ENCODE results near the gene ARPC5L.
"Not testable (repeated sequence)": the region's sequence is repeated elsewhere in the genome, so short reads cannot be mapped to it uniquely, and the experiment has no call there.

ARPC5L gene

DNA sequence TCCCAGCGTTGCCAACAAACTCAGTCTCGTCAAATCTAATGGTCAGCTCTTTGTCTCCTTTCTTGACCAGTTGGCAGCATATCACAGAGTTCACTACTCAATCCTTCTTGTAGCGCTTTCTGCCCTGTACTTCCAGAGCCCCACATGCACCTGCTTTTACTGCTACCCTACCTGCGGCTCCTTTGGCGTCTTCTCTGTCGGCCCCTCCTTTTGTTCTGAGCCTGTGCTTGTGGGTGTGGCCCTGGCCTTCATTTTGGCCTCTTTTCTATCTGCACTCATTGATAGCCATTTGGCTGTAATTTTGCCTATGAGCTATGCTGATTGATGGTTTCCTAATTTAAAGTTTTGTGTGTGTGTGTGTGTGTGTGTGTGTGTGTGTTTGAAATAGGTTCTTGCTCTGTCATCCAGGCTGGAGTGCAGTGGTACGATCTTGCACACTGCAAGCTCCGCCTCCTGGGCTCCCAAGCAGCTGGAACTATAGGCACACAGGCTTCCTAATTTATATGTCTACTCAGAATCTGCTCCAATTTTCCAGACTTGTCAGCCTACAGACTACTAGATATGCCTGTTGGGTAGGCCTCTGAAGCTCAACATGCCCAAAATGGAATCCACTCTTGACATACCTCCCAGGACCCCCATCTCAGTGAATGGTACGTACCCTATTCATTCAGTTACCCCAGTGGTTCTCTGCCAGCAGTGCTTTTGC, 32.3 kb downstream of the ARPC5L start:
- no peak for DNase-seq (ENCODE audit: low spot score)

- peak; percentile 68 for DNase-seq (ENCODE audit: low spot score)
These were observed 32.8 kb downstream of the ARPC5L start for GRCh38 chr9:124894741-124895170.

- no peak for DNase-seq (ENCODE audit: low spot score)
These were observed 35.9 kb downstream of the ARPC5L start for GRCh38 chr9:124897570-124898460.

DNA sequence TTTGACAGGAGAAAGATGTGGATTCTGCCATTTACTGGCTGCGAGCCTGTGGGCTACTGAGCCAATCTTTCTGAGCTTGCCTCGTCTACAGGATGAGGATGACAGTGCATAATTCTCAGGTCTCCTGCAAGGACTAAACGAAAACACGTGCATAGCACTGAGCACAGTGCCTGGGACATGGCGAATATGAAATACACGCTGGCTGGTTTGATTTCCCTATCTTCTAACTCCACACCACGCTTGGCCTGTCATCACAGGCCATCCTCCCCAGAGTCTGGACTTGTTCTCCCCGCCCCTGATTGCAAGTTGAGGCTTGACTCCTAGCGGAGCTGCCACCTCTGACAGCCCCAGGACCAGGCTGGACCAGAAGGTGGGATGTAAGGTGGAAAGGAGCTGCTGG, 37.9 kb downstream of the ARPC5L start:
- DNase-seq (ENCODE audit: low spot score) = no peak

DNA sequence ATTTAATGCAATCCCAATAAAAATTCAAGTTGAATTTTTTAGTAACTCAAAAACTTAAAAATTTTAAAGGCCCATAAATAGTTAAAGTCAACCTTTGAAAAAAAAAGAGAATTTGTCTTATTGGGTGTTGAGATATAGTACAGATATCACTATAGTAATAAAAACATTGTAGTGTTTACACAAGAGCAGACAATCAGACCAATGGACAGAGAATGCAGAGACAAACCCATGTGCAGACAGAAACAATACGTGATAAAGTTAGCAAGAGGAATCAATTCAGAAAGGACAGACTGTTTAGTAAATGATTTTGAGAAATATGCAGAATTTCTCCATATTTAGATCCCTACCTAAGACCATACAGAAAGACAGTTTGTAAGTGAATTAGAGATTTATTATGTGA, 45.0 kb downstream of the ARPC5L start:
- no peak for DNase-seq (ENCODE audit: low spot score)

GRCh38 chr9:124908098-124908497, 46.2 kb downstream of the ARPC5L start:
- no peak for DNase-seq (ENCODE audit: low spot score)

GRCh38 chr9:124911766-124912165, 49.8 kb downstream of the ARPC5L start:
- DNase-seq (ENCODE audit: low spot score) = no peak

DNA sequence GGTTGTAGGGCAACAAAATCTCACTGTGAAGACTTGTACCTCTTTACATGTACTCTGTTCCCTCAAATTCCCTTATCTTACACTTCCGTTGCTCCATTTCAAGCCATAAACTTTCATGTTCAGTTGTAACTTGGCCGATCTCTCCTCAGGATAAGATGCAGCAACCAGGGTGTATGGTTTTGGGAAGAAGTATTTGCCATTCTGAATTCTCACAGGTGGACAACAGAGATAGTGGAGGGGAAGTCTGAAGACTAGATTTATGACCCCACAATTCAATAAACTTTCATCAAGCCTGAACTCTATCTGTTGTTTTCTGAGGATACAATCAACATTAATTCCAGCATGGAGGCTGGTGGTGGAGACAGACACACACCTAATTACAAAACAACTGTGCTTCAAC, 51.4 kb downstream of the ARPC5L start:
- no peak for DNase-seq (ENCODE audit: low spot score)

GRCh38 chr9:124914753-124915405, 52.9 kb downstream of the ARPC5L start:
- no peak for DNase-seq (ENCODE audit: low spot score)

GRCh38 chr9:124920394-124920793, 58.5 kb downstream of the ARPC5L start:
- not testable (repeated sequence) for DNase-seq (ENCODE audit: low spot score)

All from cerebellar cortex (tissue), 1 donor.